GM12872 (cell line): ENCODE data around the gene UPB1.

Experiments
- TF ChIP-seq, protein P1 (sequence below): IDR thresholded peaks from 3 replicates; pipeline ENCODE4 v1.5.1; 2011; ENCODE audit warnings: low read depth, mild to moderate bottlenecking, low read length, moderate library complexity; ENCODE audit not compliant: insufficient read depth

Gene UPB1

DNA sequence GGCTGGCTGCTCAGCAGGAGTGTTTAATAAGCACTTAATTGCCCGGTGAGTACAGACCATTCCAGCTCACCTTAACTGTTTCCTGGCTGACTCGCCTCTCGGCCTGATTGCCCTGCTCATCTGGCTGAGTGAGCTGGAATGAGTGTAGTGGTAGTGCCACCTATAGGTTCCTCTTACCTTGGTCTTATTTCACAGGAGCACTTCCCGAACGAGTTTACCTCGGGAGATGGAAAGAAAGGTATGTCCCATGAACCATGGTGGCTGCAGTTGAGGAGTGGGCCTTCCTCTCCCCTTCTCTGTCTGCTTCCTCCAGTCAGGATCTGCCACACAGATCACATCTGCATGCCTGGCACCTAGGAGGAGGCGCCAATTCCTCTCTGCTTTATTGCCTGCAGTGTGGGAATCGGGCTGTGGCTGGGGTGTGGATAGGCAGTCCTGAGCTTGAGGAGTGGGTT, 26.7 kb downstream of the UPB1 start:
- TF ChIP-seq, protein P1, sequence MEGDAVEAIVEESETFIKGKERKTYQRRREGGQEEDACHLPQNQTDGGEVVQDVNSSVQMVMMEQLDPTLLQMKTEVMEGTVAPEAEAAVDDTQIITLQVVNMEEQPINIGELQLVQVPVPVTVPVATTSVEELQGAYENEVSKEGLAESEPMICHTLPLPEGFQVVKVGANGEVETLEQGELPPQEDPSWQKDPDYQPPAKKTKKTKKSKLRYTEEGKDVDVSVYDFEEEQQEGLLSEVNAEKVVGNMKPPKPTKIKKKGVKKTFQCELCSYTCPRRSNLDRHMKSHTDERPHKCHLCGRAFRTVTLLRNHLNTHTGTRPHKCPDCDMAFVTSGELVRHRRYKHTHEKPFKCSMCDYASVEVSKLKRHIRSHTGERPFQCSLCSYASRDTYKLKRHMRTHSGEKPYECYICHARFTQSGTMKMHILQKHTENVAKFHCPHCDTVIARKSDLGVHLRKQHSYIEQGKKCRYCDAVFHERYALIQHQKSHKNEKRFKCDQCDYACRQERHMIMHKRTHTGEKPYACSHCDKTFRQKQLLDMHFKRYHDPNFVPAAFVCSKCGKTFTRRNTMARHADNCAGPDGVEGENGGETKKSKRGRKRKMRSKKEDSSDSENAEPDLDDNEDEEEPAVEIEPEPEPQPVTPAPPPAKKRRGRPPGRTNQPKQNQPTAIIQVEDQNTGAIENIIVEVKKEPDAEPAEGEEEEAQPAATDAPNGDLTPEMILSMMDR, result peak; percentile 66

DNA sequence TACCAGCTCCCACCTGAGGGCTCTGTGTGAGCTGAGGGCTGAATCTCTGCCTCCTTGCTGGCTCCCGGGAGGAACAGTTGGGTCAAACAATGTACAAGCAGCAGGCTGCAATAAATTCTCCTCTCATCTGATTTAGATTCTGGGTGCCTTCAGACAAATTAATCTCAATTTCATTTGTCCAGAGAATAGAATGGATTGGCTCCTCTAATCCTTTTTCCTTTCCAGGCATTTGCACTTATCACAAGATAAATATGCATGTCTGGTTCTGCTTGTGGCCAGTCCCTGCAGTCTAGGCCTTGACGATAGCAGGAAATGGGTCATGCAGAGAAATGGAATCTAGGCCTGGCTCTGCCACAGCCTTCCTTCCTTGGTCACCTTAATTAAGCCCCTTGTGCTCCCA, 28.7 kb downstream of the UPB1 start:
- TF ChIP-seq, protein P1, result no peak

DNA sequence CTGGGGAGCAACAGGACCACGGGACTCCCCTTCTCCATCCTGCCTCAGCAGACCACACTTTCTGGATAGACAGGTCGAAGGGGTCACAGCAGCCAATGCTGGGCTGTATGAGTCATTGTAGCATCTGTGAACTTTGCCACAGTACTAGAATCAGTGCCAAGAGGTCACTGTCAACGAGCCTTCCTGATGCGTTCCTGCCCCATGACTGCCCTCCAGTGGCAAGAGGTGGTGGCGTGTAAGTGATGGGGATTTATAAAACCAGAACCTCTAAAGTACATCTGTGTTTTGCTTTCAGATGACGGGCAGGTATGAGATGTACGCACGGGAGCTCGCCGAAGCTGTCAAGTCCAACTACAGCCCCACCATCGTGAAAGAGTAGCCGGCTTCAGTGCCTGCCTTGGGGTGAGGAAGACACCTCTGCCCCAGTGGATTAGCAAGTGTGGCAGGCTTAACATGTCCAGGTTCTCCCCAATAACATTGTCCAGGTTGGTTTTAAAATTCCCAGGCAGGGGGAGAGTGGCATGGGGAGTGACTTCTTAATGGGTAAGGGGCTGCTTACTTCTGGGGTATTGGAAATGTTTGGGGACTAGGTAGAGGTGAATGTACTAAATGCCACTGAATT, 30.4 kb downstream of the UPB1 start:
- TF ChIP-seq, protein P1, result peak; percentile 92

DNA sequence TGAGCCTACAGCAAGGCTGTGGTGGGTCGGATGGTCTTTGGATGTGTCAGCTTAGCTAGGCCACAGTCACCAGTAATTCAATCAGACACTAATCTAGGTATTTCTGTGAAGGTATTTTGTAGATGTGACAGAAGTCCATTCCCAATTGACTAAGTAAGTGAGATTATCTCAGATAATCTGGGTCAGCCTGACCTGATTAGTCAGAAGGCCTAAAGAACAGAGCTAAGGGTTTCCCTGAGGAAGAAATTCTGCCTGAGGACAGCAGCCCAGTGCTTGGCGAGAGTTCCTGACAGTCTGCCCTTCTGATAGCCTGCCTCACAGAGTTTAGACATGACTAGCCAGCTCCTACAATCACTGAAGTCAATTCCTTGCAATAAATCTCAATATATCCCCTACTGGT, 31.1 kb downstream of the UPB1 start:
- TF ChIP-seq, protein P1, result no peak

DNA sequence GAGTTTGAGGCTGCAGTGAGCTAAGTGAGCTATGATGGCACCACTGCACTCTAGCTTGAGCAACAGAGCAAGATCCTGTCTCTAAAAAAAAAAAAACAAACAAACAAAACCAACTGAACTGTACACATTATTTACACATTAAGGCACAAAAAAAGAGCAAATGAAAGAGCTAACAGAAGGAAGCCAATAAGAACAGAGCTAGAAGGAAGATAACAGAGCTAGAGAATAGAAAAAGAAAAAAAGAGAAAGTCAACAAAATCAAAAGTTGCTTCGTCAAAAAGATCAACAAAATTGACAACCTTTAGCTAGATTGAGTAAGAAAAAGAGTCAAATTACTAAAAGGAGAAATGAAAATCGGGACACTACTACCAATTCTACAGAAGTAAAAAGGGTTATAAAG, 34.8 kb downstream of the UPB1 start:
- TF ChIP-seq, protein P1, result no peak

DNA sequence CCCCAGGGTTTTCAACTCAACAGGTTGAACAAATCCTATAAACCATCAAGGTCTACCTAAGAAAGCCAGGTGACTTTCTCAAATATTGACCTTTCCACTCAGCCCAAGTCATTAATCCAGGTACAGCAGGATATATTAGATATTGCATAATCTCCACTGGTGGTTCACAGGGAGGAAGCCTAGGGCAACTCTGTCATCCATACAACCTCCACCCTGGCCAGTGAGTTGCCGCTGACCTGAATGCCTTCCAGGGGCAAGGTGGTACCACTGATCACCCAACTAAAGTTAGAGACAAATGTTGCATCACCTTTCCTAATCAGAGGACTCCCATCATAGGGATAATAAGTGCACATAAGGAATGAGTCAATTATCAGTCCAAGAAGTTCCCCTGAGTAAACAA, 36.9 kb downstream of the UPB1 start:
- TF ChIP-seq, protein P1, result no peak

DNA sequence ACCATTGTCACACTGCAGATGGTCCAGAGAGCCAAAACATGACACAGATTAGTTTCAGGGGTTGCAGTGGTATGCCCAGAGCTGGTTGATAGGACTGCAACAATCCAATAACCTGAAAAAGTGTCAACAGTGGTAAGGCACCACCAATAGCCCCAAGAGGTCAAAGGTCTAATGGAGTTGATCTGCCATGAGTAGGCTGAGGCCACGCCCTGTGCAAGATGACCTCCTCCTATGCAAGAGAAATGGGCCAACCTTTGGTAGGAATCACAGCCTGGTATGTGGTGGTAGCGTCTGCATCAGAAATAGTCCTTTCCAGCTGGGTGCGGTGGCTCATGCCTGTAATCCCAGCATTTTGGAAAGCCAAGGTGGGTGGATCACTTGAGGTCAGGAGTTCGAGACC, 40.2 kb downstream of the UPB1 start:
- TF ChIP-seq, protein P1, result no peak

DNA sequence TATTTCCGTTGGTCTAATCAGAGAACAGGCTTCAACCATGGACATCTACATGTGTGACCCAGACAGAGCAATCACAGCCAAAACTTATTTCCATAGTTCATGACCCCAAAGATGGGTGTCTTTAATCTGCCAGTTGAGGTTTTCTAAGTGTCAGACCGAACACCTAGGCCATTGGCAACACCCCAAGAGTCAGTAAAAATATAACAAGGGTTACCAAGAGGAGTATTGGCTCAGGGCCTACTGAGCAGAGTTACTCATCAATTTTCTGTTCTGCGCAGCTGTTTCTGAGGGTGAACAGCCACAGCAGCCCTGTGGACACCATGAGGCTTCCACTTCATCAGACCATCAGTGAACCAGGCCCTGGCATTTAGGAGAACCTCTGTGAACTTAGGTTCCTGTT, 41.0 kb downstream of the UPB1 start:
- TF ChIP-seq, protein P1, result no peak
